NCI-H2196 treated with DMSO at 0.1 percent for 48 hours (cell line): Measurements from ENCODE around the gene TREX2.
A peak's percentile ranks its signal among the peaks of the same experiment; 100 is the strongest.
"Not testable (repeated sequence)": the region's sequence is repeated elsewhere in the genome, so short reads cannot be mapped to it uniquely, and the experiment has no call there.

Source experiments
- DNase-seq: peaks from one replicate; lab custom pipeline; 2025; ENCODE audit not compliant: unreplicated experiment; lab: John Stamatoyannopoulos, UW

TREX2 gene

DNA sequence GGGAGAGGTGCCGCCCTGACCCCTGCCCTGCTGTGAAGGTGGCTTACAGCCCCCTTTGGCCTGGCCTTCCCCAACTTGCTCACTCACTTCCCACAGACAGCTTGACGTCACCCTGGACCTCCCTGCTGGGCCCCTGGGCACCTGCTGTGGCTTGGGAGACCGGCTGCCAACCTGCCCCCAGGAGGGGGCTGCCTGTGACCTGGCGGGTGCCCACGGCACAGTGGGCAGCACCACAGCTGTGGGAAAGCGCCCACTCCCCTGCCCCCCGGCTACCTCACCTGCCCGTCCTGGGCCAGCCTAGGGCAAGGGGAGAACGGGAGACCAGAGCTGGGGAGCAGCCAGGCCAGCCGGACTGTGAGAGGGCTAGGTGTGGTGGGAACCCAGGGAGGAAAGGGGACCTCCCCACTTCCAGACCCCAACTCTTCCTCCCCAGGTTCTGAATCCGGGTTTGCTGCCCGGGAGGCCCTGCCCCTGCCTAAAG, 36.9 kb downstream of the TREX2 start:
- no peak for DNase-seq

- no peak for DNase-seq
These were observed 37.6 kb downstream of the TREX2 start for GRCh38 chrX:153408221-153408721.

GRCh38 chrX:153407736-153408135, 38.1 kb downstream of the TREX2 start:
- no peak for DNase-seq

DNA sequence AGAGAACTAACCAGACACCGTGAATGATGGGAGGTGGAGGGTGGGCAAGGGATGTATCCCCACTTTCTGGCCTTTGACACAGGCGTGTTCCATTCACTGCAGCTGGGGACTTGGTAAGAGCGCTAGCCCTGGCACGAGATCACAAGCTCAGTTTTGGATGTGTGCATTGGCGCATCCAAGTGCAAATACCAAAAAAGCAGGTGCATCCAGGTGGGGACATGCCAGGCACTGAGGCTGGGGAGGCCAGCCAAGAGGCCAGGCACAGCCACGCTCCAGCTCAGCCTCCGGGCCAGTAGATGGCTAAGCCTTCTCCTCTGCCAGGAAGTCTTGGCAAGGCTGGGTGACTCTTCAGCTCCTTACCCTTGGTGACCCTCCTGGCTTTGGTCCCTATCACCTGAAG, 39.0 kb downstream of the TREX2 start:
- no peak for DNase-seq

GRCh38 chrX:153406011-153406410, 39.8 kb downstream of the TREX2 start:
- no peak for DNase-seq

DNA sequence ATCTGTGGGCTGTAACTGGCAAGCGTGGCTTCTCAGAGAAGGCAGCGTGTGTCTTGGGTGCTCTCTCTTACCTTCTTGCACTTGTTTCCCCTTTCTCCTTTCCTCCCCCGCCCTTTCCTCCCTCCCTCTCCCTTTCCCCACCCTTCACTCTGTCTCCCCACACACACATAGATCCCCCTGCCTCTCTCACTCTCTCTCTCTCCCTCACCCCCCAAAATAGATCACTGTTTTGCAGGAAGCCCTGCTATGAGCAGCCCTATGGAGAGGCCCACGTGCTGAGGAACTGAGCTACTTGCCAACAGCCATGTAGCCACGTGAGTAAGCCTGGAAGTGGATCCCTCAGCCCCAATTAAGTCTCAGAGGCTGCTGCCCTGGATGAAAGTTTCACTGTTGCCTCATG, 40.4 kb downstream of the TREX2 start:
- no peak for DNase-seq

DNA sequence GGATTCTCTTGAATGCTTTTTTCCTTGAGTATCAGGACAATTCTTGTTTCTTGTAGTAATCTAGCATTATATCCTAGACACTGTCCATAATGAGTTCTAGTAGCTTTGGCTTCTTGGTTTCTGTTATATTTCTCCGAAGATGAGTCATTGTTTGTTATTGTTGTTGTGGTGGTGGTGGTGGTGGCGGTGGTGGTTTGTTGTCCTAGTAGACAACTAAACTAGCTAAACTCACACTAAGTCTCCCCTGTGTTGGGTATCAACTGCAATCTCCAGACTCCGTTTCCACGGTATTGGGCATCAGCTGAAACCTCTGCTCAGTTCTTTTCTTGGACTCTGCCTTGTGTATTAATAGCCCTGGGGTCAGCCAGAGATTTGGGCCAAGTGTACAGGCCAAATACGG, 41.5 kb downstream of the TREX2 start:
- DNase-seq = not testable (repeated sequence)

DNA sequence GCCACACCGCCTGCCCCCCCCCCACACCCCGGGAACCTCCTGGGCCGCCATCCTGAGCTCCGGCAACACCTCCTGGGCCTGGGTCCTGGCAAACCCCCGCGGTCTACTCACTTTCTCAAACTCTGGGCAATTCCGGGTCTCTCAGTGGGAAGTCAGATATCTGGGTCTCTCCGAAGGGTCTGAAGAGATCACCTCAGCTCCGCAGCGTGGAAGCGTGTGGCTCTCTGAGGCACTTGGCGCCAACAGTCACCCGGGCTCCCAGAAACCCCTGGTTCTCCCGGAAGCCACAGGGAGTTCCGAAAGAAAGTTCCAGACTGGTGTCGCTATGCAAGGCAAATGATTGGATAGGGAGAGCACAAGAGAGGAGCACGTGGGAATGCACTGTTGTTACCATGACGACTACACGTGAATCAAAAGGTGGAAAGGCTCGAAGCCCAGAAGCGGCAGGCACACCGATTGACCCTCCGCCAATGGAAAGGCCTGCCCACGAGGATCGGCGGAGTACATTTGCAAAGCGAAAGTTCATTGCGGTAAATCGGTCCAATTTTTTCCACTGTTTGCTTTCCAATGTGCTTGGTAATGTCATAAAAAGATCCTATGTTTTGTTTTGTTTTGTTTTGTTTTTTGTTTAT, 44.6 kb downstream of the TREX2 start, which contains the start of gene PNMA6E:
Gene PNMA6E, minus strand, starts transcription at position 218 of the 632 bp plus-strand sequence. CDS start 2,501 bp downstream, outside the sequence.
- DNase-seq = no peak

DNA sequence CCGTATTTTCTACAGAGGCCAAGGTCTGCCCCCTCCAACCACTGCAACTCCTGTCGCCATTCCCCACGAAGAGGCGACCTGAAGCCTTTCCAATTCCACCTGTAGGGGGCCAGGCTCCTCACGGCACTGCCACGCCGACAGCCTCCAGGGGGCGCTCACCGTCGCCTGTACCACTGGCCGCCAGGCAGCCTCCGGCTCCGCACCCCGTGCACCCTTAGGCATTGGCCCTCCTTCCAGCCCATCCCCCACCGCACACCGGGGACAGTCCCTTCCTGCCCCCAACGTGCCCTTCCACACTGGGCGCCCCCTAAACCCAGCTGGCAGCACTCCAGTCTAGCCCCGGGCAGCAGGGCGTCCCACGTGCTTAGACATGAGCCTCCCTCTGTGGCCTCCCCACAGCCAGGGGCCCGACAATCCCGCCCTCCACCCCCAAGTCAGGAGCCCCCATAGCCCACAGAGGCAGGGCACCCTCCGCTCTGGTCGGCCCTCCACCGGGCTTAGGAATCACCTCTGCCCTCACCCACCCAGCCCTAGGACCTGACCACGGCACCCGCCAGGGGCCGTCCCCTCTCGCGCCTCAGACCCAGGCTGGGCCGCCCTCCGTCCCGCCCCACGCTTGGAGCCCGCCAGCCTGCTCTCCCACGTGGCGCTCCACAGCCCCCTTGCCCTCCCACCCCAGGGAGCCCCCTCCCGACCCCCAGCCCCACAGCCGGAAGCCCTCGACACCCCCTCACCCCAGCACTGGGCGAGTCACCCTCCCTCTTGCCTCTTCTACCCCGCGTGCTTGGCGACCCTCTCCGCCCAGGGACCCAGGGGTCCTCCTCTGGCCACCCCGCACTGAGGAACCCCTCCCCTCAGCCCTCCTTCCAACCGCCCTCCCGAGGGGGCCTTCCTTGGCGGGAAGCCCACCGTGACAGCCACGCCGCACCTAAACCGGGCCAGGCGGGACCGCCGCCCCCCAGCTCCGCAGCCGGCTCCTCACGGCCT, 45.4 kb downstream of the TREX2 start:
- no peak for DNase-seq

DNA sequence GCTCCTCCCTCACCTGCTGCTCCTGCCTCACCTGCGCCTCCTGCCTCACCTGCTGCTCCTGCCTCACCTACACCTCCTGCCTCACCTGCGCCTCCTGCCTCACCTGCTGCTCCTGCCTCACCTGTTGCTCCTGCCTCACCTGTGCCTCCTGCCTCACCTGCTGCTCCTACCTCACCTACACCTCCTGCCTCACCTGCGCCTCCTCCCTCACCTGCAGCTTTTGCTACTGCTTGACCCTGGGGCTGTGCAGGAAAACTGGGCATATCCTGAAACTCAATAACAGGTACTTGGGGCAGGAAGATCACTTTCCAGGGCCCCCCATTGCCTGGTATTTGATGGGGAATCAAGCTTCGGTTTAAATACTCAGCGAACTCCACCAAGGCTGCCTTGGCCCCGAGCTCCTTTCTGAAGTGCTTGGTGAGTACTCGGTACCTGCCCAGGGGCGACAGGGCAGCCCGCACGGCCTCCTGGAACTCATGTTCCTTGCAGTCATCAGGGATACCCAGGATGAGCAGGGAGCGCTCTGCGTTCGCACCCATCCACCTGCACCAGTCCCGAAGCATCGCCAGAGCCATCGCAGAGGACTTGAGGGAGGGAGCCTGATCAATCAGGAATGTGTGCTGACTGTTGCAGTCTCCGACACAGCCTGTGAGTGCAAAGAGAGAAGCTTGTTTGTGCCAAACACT, 47.4 kb downstream of the TREX2 start:
- DNase-seq = no peak

- DNase-seq = peak; percentile 5
These were observed 48.4 kb downstream of the TREX2 start for GRCh38 chrX:153397256-153397960.

DNA sequence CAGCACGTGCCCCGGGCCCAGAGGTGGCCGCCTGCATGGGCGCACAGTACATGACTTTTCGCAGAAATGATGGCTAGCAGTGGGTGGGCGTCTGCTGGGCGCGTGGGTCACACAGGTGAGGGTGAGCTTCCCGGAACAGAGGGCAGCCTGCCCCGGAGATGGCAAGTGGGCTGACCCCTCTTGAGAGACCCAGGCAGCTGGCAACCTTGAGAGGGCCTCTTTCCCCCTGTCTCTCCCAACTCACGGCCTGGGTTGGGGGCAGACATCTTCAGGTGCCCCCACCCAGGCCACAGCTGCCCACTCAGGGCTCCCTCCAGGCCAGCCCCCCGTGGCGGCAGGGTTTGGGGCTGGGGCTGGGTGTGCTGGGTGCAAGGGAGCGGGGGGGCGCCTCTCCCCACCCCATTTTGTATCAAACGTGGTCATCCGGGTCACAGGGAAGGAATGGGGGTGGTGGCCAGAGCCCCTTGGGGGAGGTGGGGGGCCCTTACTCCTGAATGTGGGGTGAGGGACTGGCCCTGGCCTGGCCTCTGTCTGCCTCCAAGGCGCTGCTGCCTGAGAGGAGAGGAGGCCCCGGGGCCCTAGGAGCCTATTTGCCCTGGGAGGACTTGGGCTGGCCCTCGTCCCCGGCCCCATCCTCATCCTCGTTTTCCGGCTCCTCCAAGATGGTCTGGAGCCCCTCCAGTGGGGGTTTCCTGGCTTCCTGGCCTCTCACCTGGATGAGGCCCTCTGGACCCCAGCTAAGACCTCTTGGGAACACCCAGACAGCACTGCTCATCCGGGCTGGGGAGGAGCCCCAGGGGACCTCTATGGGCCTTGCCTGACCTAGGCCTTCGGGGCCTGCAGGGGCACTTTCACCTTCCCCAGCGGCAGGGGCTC, 49.3 kb downstream of the TREX2 start:
- no peak for DNase-seq

GRCh38 chrX:153395613-153396319, 50.1 kb downstream of the TREX2 start:
- no peak for DNase-seq

GRCh38 chrX:153394612-153395011, 51.2 kb downstream of the TREX2 start:
- no peak for DNase-seq
